Measurements from ENCODE around the gene PAPOLA.
"Not testable (repeated sequence)": the region's sequence is repeated elsewhere in the genome, so short reads cannot be mapped to it uniquely, and the experiment has no call there.

PAPOLA gene

DNA sequence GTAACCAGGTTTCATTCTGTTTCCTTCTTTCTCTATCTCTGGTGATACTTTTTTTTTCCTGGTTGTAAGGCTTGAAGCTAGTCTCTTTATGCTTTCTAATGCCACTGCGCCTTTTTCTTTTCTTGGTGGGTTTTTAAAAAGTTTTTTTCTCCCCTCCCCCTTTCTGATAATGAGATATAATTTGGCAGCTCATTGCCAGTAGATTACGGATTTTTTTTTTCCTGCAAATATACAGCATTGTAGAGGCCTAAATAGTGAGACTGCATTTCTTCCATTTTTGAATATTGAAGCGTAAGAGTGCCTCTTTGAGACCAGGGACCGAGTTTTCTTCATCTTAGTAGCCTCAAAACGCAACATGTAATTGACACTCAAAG is 1.1 kb downstream of the PAPOLA start:
- no peak for DNase-seq

DNA sequence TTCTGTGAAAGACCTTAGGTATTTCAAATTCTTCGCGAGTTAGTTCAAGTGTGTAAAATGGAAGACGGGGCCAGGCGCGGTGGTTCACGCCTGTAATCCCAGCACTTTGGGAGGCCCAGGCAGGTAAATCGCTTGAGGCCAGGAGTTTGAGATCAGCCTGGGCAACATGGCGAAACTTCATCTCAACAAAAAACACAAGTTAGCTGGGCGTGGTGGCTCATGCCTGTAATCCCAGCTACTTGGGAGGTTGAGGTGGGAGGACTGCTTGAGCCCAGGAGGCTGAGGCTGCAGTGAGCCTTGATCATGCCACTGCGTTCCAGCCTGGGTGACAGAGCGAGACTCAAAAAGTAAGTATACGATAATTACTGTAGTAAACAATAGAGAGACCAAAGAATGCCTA is 2.2 kb downstream of the PAPOLA start:
- not testable (repeated sequence) for DNase-seq

DNA sequence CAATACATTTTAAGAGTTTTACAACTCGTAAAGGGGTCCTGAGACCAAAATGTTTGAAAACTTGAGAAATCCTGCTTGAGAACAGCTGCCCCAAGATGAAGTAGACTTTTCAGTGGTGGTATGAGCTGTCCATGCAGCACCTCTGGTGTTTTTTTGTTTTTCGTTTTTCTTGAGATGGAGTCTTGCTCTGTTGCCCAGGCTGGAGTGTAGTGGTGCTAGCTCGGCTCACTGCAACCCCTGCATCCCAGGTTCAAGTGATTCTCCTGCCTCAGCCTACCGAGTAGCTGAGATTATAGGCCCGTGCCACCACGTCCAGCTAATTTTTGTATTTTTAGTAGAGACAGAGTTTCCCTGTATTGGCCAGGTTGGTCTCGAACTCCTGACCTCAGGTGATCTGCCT is 5.5 kb downstream of the PAPOLA start:
- DNase-seq: no peak

DNA sequence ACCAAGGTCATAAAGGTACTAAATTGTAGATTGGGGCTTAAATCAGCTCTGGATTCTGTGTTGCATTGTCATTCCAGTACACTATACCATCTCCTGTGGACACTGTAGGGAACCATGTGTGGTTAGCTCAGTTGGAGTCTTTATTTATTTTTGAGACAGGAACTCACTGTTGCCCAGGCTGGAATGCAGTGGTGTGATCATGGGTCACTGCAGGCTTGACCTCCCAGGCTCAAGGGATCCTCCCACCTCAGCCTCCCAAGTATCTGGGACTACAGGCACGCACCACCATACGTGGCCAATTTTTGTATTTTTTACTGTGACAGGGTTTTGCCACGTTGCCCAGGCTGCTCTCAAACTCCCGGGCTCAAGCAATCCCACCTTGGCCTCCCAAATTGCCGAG is 6.7 kb downstream of the PAPOLA start:
- DNase-seq: no peak

DNA sequence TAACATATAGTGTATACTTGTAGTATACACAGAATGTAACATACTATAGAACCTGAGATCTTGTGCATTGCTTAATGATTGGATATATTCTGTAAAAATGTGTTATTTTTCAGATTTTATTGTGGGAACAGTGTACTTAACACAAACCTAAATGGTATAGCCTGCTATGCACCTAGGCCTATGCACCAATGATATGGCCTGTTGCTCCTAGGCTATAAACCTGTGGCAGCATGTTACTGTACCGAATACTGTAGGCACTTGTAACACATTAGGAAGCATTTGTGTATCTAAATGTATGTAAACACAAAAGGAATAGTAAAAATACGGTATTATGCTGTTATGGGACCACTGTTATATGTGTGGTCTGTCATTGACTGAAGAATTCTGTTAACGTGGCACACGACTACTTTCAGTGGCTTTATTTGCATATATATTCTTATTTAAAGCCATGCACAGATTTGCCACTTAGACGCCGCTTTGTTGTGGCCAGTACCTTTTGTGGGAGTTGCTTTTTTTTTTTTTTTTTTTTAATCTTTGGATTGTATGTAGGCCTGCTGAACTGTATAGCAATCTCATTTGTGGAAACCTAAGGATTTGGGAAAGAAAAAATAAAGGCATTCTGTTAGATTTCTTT is 7.4 kb downstream of the PAPOLA start:
- DNase-seq: no peak

DNA sequence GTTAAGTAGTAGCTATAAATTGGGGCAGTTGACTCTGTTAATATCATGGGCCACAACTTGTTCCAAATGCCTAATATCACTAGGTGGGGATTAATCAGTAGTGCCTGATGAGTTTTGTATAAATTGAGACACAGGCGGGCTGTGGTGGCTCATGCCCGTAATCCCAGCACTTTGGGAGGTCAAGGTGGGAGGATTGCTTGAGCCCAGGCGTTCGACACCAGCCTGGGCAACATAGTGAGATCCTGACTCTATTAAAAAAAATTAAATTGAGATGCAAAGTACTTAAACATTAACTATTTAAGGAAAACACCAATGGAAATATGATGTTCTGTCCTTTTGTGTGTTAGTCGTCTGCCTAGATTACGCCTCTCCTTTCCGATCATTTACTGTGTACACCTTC is 9.0 kb downstream of the PAPOLA start:
- no peak for DNase-seq

DNA sequence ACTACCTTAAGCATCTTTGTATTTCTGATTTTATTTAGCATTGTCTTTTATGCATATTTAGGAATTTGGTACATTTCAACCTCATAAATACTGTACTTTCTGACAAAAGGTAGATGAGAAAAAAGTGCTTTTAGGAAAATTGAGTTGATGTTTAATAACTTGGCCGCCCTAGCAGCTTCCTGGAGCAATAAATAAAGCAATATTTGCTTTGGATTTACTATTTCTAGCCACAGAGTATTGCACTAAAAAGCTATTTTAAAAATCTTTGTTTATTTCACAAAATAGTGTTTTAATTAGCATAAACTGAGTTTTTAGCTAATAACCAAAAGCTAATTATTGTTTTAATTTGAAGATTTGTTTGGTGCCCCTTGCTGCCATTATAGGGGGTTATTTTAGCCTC is 9.5 kb downstream of the PAPOLA start:
- DNase-seq: no peak

DNA sequence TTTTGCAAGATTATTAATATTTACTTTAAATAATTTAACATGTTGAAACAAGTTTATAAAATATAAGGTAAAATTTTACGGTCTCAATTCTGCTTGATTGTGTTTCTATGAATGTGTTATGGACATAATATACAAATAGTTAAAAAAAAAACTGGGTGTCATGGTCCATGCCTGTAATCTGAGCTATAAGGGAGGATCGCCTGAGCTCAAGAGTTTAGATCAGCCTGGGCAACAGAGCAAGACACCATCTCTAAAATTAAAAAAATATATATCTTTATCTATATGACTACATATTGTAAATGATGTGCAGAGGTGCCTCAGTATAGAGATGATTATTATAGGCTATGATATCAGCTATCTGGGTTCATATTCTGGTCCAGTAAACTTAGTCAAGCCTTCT is 9.9 kb downstream of the PAPOLA start:
- DNase-seq: no peak

DNA sequence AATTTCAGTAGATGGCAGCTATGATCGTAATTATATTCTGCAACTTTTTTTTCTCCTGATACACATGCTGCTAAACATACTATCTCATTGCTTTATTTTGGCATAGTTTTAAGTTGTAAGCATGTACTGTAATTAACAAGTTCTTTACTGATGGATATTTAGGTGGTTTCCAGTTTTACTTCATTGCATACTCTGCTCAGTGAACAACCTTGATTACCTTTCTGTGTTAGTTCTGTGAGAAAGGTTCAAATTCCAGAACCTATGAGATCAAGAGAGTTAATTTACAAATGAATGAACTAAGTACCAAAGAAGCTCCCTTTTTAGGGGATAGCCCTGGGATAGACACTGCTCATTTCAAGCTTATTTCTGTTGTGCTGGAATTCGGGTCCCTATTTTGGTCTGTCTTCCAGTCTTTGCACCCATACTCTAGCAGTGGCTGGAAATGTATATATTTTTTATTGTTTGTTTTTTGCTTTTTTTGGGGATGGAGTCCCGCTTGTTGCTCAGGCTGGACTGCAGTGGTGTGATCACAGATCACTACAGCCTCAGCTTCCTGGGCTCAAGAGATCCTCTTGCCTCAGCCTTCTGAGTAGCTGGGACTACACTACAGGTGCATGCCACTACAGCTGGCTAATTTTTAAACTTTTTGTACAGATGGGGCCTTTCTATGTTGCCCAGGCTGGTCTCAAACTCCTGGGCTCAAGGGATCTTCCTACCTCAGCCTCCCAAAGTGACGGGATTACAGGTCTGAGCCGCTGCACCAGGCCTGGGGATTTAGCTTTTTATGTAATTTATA is 10.6 kb downstream of the PAPOLA start:
- no peak for DNase-seq

DNA sequence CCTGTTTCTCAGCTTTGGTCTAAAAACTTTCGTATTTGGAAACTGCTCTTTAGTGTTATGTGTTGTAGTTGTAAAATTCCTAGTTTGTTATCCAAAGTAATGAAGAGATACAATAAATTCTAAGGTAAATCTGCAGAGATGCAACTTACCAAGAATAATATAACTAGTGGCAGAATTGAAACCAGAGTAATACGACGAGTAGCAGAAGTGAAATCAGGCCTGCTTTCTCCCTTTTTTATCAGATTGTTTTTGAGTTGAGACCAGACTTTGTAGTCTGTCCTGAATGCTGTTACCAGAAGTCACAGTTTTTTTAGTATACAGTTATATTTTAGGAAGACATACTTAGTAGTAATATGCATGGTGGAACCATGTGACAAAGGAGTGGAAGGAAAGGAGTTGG is 12.5 kb downstream of the PAPOLA start:
- DNase-seq: no peak

DNA sequence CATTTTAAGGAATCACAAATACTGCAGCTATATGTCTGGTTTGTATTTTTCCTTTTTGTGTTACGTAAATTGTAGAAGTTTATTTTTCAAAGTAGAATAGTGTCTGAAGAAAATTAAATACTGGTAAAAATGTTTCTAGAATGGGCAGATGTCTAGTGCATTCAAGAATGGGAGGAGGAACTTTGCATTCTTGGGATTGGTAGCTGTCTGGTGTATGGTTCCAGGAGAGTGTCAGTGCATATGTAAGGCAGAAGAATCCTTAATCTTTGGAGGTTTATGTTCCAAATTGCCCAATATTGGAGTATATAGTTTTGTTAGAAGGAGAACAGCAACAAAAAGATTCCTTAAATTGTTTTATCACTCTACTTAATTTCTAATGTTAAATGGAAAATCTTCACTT is 13.5 kb downstream of the PAPOLA start:
- DNase-seq: no peak

DNA sequence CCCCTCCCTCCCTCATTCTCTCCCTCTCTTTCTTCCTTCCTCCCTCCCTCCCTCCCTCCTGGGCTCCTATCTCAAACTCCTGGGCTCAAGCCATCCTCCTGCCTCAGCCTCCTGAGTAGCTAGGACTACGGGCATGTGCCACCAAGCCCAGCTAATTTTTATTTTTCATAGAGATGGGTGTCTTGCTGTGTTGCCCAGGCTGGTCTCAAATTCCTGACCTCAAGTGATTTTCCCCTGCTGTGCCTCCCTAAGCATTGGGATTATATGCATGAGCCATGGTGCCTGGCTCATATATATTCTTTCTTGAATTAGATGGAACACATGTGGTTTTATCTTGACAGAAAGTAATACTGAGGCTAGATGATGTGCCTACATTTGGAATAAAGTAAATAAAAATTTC is 14.2 kb downstream of the PAPOLA start:
- DNase-seq: no peak

DNA sequence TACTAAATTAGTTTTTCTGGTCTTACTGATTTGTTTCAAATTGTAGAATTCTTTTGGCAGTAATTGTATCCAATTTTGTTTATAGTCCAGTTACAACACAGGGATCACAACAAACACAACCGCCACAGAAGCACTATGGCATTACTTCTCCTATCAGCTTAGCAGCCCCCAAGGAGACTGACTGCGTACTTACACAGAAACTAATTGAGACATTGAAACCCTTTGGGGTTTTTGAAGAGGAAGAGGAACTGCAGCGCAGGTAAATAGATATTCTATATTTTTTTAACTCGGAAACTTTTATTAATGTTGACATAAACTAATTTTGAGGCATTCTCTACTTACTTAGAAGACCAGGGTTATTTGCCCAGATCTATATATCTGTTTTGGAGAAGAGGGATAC is 17.8 kb downstream of the PAPOLA start:
- no peak for DNase-seq

DNA sequence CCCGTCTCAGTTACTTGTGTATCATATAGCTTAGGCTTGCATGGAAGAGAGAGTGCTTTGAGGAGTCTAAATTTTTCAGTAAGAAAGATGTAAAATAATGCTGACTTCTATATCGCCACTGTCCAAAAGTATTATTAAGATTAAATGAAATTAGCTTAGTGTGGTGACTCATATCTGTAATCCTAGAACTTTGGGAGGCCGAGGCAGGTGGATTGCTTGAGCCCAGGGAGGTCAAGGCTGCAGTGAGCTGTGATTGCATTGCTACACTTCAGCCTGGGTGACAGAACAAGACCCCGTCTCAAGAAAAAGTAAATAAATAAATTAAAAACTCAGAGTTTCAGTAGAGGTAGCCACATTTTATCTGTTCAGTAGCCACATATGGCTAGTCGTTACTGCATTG is 23.3 kb downstream of the PAPOLA start:
- no peak for DNase-seq

DNA sequence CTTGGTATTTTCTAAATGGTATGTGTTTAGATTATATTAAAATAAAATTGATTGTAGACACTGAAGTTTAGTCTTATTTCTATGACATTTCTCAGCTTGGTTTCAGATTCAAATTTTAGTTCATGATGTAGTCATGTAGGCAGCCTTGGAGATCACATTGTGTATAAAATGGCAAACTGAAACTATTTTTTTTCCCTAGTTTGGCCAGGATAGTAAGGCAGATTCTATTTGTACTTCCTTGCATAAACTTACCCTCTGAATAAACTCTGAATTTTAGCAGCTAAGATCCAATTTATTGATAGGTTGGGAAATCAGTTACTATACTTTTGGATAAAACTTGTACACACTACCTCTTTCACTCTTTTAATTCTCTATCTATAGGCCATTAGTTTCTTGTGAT is 30.4 kb downstream of the PAPOLA start:
- DNase-seq: no peak

DNA sequence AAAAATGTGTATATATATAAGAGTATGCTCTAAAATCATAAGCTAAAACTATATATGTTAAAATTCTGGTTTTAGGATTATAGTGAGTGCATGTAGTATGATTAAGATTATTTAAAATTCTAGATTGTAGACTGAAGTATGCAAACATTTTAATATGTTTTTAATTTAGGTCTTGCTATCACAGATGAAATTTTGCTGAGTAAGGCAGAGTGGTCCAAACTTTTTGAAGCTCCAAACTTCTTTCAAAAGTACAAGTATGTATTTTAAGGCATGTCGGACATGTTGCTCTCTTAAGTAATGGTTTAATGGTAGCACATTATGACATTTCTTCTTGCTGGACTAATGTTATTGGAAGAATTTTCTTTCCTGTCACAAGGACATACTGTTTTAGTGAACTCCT is 34.6 kb downstream of the PAPOLA start:
- DNase-seq: no peak

DNA sequence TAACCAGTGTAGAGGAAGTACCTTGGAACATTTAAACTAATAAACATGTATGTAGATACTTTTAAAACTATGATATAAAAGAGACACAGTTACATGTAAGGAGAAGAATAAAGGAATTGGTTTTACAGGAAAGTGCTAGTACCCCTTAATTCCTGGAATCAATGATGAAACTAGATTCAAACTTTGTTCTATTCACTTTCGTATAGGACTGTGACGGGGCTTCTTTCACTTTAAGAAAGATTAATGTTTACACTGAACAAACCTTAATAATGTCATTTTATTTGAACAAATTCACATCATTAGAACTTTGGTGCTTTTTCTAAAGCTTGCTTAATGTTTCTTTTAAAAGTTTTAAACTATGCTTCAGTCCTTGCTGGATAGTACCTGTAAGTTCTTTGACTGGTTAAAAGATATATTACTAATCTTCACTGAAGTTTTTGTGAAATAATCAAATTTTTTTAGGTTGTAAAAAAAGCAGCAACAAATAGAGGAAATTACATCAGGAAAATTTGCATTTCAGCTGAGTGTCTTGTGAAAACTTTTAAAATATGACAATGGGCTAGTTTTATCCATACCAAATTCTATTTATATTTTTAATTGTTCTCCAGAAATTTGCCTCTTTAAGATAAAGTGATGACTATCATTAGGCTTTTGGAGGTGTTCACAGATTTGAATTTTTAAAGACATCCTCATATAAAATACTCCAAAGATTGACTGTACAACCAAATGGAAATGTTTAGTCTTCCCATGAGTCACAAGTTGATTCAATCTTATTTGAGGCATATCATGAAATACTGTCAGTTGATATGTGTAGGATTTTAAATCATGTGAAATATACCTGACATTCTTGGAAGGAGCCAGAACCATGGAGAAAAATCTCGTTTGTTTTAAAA is 36.2 kb downstream of the PAPOLA start:
- DNase-seq: no peak

DNA sequence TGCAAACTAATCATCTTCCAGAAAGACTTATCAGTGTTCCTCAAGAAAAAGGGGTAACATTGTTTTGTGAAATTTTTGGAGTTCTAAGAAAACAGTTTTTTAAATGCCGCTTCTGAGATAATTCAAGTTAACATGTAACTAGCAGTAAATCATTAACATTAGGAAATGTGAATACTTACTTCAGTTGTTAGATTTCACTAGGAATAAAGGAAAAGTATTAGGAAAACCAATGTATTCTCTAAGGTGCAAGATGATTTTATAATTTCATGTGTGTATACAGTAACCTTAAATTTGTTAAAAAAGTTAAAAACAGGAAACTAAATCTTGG is 36.8 kb downstream of the PAPOLA start:
- DNase-seq: no peak

DNA sequence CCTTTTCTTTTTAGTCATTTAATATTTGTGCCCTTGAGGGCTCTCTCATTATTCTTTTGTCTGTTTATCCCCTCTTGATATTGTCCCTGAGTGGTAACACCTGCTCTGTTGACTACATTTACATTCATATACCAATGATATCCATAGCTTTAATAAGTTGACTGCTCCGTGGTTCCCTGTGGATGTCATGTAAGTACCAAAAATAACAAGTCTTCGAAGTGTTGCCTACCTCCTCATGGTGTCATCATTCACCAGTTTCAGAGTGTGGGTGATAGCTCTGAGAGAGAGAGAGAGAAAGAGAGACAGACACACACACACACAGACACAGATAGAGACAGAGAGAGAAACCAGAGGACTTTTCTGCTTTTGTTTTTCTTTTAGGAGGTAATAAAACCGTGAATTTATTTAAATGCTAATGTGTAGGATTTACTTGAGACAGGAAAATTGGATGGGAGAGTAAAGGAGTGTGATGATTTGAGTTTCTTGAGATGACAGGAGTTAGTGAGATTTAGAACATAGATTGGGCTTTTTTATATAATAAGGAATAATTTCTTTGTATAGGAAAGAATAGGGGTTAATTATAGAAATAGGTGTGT is 52.2 kb downstream of the PAPOLA start:
- no peak for DNase-seq

DNA sequence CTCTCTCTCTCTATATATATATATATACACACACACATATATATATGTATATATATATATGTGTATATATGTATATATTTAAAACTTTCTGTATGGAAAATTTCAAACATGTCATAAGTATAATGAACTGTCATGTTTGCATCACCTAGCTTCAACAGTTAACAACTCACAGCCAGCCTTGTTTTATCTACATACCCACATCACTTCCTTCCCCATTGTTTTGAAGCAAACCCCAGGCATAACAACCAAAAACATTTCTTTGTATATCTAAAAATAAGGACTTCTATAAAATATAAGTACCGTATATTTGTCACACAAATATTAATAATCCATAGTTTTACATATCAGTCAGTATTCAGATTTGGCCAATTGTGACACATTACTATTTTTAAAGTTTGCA is 57.4 kb downstream of the PAPOLA start:
- no peak for DNase-seq

DNA sequence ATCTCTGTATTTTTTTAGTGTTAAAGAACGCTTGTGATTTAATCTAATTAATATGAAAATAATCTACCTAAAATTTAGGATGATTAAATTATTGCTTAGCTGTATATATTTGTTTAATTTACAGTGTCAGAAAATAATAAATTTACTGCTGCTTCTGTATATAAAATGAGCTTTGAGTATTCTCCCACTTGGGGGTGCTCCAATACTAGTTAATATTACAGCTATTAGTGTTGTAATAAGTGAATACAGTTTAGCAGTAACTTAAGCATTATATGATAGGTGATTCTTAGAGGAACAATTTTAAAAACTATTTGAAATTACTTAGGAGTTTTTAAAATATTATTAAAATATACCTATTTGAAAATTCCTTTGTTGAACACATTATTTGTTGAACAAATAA is 62.2 kb downstream of the PAPOLA start:
- no peak for DNase-seq

DNA sequence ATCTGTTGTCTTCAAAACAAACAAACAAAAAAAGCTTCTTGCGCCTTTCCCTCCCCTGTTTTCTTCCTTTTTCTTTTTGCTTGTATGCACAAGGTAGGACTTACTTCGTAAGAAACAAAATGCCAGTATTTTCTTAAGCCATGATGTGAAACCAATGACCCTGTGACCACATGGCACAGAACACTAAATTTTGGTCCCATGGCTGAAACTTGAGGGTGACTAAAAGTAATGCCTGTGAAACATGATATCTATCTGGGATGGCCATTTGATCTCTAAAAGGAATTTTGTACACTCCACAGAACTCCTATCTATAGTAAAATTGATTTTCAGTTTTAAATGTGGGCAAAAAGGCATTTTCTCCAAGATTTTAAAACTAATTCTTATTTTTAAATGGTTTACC is 63.6 kb downstream of the PAPOLA start:
- DNase-seq: no peak

DNA sequence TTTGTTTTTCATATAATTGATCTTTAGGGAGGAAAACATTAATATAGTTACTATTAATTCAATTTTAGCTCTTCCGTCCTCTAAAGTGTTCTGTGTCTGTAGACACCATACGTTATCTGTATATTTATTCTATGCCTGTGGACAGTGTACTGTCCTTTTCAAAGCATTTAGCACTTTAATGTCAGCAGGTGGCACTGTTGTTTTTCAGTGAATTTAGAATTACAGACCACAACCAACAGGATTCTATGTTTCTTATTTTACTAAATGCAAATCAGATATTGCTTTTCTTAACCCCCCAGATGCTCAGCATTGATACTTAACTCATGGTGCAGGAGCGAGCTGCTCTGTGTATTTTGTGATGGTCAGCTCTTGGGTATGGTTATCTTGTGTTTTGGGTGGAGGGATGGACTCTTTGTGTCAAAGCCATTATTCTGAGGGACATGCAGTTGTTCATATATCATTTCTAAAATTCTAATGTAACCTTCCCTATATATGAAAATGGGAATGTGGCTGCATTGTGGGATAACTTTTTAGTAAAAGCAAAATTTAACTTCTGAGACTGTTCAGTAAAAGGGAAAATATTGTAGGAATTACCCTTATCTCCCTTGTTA is 65.2 kb downstream of the PAPOLA start:
- no peak for DNase-seq

All from DMS 273 treated with DMSO at 0.1 percent for 48 hours (cell line).